Measurements from ENCODE around the gene HLTF.

HLTF gene

DNA sequence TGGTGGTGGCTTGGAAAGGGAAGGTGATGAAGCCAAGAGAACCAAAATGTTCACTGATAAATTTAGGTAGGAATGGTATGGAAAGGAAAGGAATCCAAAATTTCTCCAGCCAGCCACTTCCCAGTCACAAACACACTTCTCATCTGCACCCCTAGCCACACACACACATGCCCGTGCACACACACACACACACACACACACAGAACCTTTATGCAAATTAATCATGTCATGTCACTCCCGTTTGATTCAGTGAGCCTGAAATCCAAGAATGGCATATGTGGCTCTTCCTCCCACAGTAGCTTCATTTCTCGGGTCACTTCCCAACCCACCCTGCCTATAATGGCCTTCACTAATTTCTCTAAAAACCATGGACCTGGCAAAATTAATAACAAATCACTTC is 3.1 kb upstream of the HLTF start:
- no peak for DNase-seq (ENCODE audit: low read depth)
- TF ChIP-seq, protein P1, sequence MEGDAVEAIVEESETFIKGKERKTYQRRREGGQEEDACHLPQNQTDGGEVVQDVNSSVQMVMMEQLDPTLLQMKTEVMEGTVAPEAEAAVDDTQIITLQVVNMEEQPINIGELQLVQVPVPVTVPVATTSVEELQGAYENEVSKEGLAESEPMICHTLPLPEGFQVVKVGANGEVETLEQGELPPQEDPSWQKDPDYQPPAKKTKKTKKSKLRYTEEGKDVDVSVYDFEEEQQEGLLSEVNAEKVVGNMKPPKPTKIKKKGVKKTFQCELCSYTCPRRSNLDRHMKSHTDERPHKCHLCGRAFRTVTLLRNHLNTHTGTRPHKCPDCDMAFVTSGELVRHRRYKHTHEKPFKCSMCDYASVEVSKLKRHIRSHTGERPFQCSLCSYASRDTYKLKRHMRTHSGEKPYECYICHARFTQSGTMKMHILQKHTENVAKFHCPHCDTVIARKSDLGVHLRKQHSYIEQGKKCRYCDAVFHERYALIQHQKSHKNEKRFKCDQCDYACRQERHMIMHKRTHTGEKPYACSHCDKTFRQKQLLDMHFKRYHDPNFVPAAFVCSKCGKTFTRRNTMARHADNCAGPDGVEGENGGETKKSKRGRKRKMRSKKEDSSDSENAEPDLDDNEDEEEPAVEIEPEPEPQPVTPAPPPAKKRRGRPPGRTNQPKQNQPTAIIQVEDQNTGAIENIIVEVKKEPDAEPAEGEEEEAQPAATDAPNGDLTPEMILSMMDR (IDR thresholded peaks at IDR 0.05; ENCODE audit: low read length, missing control alignments): no peak
- no peak overlapping the region for H3K4me3 ChIP-seq (replicated peaks; ENCODE audit: low read depth, low read length)

DNA sequence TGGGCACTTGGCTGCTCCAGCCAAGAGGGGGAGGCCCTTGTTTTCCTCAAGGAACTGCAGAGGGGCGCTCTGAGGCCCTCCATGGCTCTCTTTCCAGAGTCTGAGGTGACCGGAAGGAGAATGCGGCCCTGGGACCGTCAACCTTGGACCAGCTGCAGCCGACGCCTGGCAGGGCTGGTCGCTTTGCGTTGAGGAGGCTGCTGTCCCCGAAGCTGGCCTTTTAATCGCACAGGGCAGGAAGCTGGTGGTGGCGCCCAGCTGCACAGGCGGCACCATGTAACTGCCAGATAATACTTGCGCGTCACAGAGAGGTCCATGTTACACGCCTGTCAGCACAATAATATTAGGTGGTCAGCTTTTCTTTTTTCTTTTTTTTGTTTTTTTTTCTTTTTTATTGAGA is 875 bp upstream of the HLTF start:
- TF ChIP-seq, protein P1 (IDR thresholded peaks at IDR 0.05; ENCODE audit: low read length, missing control alignments): no peak
- no peak overlapping the region for H3K4me3 ChIP-seq (replicated peaks; ENCODE audit: low read depth, low read length)
- no peak for DNase-seq (ENCODE audit: low read depth)

DNA sequence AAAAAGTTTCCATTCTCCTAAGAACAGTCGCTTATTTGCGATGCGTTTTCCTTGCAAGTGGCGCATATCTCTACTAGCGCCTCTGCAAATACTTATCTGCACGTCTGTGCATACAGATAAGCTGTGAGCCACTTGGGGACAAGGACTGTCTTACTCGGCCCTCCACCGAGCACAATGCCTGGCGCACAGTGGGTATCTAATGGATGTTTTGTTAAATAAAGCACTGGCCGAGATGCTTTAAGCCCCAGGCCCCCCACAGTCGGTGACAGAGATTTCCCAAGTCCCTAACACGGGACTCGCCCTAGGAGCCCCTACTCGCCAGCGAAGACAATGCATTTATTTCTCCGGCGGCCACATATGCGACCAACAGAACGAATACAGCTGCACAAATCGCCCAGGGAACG is 503 bp downstream of the HLTF start:
- TF ChIP-seq, protein P1 (IDR thresholded peaks at IDR 0.05; ENCODE audit: low read length, missing control alignments): no peak
- DNase-seq (ENCODE audit: low read depth): peak; percentile 33
- H3K4me3 ChIP-seq (replicated peaks; ENCODE audit: low read depth, low read length): peak overlapping the region; percentile 94

DNA sequence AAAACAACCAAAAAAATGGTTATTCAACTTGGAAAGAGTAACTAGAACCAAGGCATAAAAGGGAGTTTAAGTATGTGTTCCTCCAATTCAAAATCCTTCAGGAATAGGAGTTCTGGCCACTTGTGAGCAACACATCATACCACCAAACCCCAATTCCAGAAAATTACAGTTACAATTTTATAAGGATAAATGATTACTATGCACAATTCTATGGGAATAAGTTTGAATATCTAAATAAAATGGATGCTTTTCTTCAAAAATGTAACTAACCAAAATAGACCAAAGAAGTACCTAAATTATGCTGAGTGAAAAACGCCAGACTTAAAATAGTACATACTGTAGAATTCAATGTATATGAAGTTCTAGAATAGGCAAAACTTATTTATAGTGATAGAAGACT is 4.6 kb downstream of the HLTF start:
- DNase-seq (ENCODE audit: low read depth): no peak
- no peak overlapping the region for H3K4me3 ChIP-seq (replicated peaks; ENCODE audit: low read depth, low read length)
- TF ChIP-seq, protein P1 (IDR thresholded peaks at IDR 0.05; ENCODE audit: low read length, missing control alignments): no peak

DNA sequence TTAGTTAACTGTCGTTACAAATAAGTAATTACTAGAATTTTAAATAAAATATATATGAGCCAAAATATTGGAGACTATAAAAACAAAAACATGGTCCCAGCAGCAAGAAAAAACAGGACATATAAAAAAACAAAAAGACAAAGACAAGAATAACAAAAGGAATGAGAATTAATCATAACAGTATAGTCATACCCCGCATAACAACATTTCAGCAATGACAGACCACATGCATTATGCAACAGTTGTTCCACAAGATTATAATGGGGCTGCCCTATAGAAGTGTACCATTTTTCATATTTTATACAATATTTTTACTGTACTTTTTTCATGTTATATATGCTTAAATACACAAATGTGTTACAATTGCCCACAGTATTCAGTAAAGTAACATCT is 5.6 kb downstream of the HLTF start:
- TF ChIP-seq, protein P1 (IDR thresholded peaks at IDR 0.05; ENCODE audit: low read length, missing control alignments): no peak
- peak; percentile 85 for DNase-seq (ENCODE audit: low read depth)
- peak overlapping the region; percentile 6 for H3K4me3 ChIP-seq (replicated peaks; ENCODE audit: low read depth, low read length)

DNA sequence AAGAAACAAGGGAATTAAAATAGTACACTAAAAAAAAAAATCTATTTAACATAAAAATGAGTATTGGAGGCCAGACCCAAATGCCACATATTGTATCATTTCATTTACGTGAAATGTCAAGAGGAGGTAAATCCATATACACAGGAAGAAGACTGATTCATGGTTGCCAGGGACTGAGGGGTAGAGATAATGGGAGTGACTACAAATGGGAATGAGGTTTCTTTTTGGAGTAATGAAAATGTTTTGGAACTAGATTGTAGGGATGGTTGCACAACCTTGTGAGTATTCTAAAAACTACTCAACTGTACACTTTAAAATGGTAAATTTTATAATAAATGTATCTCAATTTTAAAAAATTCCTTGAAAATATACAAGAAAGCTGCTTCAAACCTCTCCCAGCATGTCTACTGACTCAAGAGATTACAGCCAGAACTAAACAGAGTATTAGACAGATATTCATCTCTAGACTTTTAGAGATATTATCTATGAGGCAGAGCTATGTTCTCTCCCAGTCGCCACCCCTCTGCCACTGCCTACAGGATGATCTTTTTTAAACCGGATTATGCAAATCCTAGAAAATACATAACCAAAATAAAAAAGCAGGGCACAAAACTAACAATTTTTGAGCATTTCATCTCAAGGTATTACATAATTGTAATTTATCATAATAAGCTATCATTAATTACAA is 6.2 kb downstream of the HLTF start:
- H3K4me3 ChIP-seq (replicated peaks; ENCODE audit: low read depth, low read length): peak overlapping the region; percentile 6
- TF ChIP-seq, protein P1 (IDR thresholded peaks at IDR 0.05; ENCODE audit: low read length, missing control alignments): no peak
- DNase-seq (ENCODE audit: low read depth): peak; percentile 81

DNA sequence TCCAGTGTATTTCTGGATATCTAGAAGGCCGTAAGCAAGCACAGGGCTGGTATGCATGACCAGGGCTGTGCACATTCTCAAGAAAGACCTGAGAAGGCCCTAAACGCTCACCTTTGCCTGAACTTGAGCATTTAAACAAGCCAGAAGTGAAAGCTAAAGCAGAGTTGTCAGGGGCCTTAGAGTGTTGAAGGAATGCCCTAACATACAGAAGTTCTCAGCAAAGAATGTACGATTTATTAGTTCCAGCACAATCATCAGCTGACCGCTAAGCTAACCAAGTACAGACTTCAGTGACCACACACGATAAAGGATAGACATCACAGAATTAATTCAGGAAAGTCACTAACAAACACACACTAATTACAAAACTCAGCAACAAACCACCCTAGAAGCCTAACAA is 8.7 kb downstream of the HLTF start:
- DNase-seq (ENCODE audit: low read depth): peak; percentile 21
- no peak overlapping the region for H3K4me3 ChIP-seq (replicated peaks; ENCODE audit: low read depth, low read length)
- TF ChIP-seq, protein P1 (IDR thresholded peaks at IDR 0.05; ENCODE audit: low read length, missing control alignments): no peak

Data from fibroblast of pulmonary artery (primary cell).